Measurements from ENCODE around the gene CRABP1. TPM values are rescaled to one million over a fixed set of nuclear protein-coding genes. Genes with fewer than 3 reads are reported as not detected.

Gene CRABP1
- total RNA-seq: not detected

DNA sequence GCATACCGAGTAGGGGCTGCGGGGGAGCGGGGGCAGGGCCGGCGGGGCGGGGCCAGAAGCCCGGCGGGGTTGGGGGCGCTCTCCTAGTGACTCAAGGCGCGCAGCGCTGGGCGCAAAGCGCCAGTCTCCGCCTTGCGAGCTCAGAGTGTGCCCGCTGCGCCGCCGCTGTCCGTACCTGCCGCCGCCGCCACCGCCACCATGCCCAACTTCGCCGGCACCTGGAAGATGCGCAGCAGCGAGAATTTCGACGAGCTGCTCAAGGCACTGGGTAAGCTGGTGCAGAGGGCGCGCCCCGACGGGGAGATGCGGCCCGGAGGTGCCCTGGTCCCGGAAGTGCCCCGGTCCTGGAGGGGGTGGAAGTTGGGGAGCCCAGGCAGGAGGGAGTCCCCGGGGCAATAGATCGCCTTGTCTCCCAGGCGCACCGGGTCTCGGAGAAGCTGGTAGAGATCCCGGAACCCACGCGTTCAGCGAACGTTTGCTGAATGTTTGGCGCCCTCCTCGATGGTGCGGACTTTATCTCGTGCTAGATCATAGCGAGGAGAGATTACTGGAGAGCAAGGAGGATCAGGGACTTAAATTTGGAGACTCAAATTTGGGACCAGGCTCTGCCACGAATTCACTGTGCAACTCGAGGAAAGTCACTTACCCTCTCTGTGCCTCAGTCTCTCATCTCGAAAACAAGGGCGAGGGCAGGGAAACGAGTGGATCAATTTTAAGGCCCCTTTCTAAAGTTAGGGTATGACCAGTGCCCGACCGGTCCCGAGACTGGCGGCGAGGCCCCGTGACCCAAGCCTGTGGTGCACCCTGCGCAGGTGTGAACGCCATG lies at the start of gene CRABP1:
CRABP1 (plus strand) TSS at position 123 of the 826 bp plus-strand sequence; CDS start at position 199, 76 bp downstream.
- WGBS: 2% methylated on average over 36 of the region's 67 CpGs
- intact Hi-C loops (cut with DNase I): no loop called here
- peak within 1 kb of the TSS in 1 of 4 donors; percentile 7 for H3K4me3 ChIP-seq

GRCh38 chr15:78291052-78291451 lies 49.1 kb upstream of the CRABP1 start:
- intact Hi-C loops (cut with DNase I): no loop called here
- Histone ChIP-seq H3K27ac (replicated peaks in 1 of 4) (no peak overlapping the region), H3K4me1 (no peaks in the 10 kb centered on the region), H3K4me3 (no peak overlapping the region), H3K9me3 (no peaks in the 10 kb centered on the region), H3K36me3 (peaks cover 27 to 92% (median 82%) of the 10 kb centered on the region in 4 donors), H3K27me3 (no peaks in the 10 kb centered on the region)
- TF ChIP-seq POLR2AphosphoS5 (IDR thresholded peaks at IDR 0.05) (no peak), EP300 (IDR thresholded peaks at IDR 0.05) (no peak), POLR2A (IDR thresholded peaks at IDR 0.05; ENCODE audit: low read depth) (no peak)
- 50% methylated on average over 2 of the region's 2 CpGs for WGBS
- DNase-seq (ENCODE audit: extremely low spot score): no peak

More for the DNA sequence above, at the start of gene CRABP1:
- Histone ChIP-seq H3K27me3 (peaks cover 0 to 91% (median 22%) of the 10 kb centered on the region in 4 donors), H3K27ac (replicated peaks in 1 of 4) (no peak within 1 kb of the TSS), H3K36me3 (no peaks in the 10 kb centered on the region), H3K4me1 (peaks cover 6 to 19% (median 12%) of the 10 kb centered on the region in 4 donors), H3K9me3 (no peaks in the 10 kb centered on the region)
- TF ChIP-seq CTCF (IDR thresholded peaks at IDR 0.05): no peak
- no peak for TF ChIP-seq POLR2A (IDR thresholded peaks at IDR 0.05; ENCODE audit: low read depth)
- no peak for TF ChIP-seq EP300 (IDR thresholded peaks at IDR 0.05)
- no peak for TF ChIP-seq POLR2AphosphoS5 (IDR thresholded peaks at IDR 0.05)
- no peak for DNase-seq (ENCODE audit: extremely low spot score)

DNA sequence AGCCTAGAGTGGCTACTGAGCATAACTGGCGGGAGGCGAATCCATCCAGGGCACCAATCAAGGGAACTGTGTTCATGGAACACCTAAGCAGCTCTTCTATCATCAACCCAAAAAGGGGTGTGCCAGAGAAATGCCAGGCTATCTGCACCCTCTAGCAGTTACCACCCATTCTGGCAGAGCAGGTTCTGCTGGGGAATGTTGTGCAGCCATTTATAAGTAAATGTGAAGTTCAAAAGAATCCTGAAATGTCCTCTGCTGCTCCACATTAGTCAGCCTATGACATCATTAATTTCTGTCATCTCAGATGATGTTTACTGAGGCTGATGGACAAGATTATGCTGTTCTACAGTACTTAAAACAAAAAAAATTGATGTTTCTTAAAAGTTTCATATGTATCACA lies 48.5 kb upstream of the CRABP1 start:
- Histone ChIP-seq H3K9me3 (no peaks in the 10 kb centered on the region), H3K27ac (replicated peaks in 1 of 4) (no peak overlapping the region), H3K36me3 (peaks cover 23 to 85% (median 76%) of the 10 kb centered on the region in 4 donors), H3K4me1 (no peaks in the 10 kb centered on the region), H3K4me3 (no peak overlapping the region), H3K27me3 (no peaks in the 10 kb centered on the region)
- intact Hi-C loops (cut with DNase I): no loop called here
- 100% methylated on average over 2 of the region's 2 CpGs for WGBS
- TF ChIP-seq CTCF (IDR thresholded peaks at IDR 0.05) (no peak), POLR2A (IDR thresholded peaks at IDR 0.05; ENCODE audit: low read depth) (no peak), POLR2AphosphoS5 (IDR thresholded peaks at IDR 0.05) (no peak), EP300 (IDR thresholded peaks at IDR 0.05) (no peak)
- no peak for DNase-seq (ENCODE audit: extremely low spot score)

DNA sequence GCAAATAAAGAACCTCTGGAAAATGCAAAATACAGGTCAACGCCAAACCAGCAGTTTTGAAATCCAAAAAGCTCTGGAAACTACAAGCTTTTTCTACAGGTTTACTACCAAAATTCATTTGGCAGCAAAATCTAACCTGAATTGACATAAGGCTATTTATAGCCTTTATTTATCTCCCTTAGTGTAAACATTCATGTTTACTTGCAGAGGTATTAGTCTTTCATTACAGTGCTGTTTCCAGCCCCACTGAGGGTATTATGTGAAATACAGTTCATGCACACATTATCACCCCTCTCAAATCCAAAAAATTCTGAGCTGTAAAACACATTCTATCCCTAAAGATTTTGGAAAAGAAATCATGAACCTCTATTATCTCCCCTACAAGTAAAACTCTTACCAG lies 47.9 kb upstream of the CRABP1 start:
- no peak for DNase-seq (ENCODE audit: extremely low spot score)
- H3K27me3 ChIP-seq: no peaks in the 10 kb centered on the region
- intact Hi-C loops (cut with DNase I): no loop called here
- 62% methylated on average over 1 of the region's 1 CpG for WGBS
- no peak overlapping the region for H3K4me3 ChIP-seq
- TF ChIP-seq POLR2A (IDR thresholded peaks at IDR 0.05; ENCODE audit: low read depth) (no peak), EP300 (IDR thresholded peaks at IDR 0.05) (no peak), CTCF (IDR thresholded peaks at IDR 0.05) (no peak), POLR2AphosphoS5 (IDR thresholded peaks at IDR 0.05) (no peak)
- H3K27ac ChIP-seq (replicated peaks in 1 of 4): no peak overlapping the region
- peaks cover 0 to 5% (median 0%) of the 10 kb centered on the region in 4 donors for H3K4me1 ChIP-seq
- H3K9me3 ChIP-seq: no peaks in the 10 kb centered on the region
- H3K36me3 ChIP-seq: peaks cover 18 to 80% (median 71%) of the 10 kb centered on the region in 4 donors

- 2% methylated on average over 19 of the region's 55 CpGs for WGBS
- intact Hi-C loops (cut with DNase I): no loop called here
Measured at GRCh38 chr15:78299101-78299930, 40.8 kb upstream of the CRABP1 start, which contains the start of gene SKIC8. SKIC8 (minus strand) TSS chr15:78299609; CDS start chr15:78295686, 3,923 bp downstream.

More at GRCh38 chr15:78299101-78299930, 40.8 kb upstream of the CRABP1 start, which contains the start of gene SKIC8:
- Histone ChIP-seq H3K36me3 (peaks cover 0 to 15% (median 10%) of the 10 kb centered on the region in 4 donors), H3K9me3 (no peaks in the 10 kb centered on the region), H3K4me3 (peak within 1 kb of the TSS; percentile 77 to 95 (median 78)), H3K4me1 (peaks cover 15 to 25% (median 20%) of the 10 kb centered on the region in 4 donors), H3K27ac (replicated peaks in 1 of 4) (peak within 1 kb of the TSS; percentile 79 to 89 (median 82)), H3K27me3 (peaks cover 0 to 11% (median 4%) of the 10 kb centered on the region in 4 donors)
- peak; percentile 56 for TF ChIP-seq POLR2A (IDR thresholded peaks at IDR 0.05; ENCODE audit: low read depth)
- TF ChIP-seq CTCF (IDR thresholded peaks at IDR 0.05): no peak
- TF ChIP-seq EP300 (IDR thresholded peaks at IDR 0.05): no peak
- TF ChIP-seq POLR2AphosphoS5 (IDR thresholded peaks at IDR 0.05): peak; percentile 96
- DNase-seq (ENCODE audit: extremely low spot score): peak; percentile 95
